ENCODE results near the gene B4GALNT1.

GRCh38 chr12:57638096-57638495 lies 5.1 kb upstream of the B4GALNT1 start:
- TF ChIP-seq CTCF (IDR thresholded peaks at IDR 0.05; ENCODE audit: low read depth, low read length, missing input control) (no peak), RAD21 (IDR thresholded peaks at IDR 0.05) (no peak), EGR1 (IDR thresholded peaks at IDR 0.05; ENCODE audit: low read depth in 2 of 2) (no peak), MAX (IDR thresholded peaks at IDR 0.05) (no peak), ATF3 (IDR thresholded peaks at IDR 0.05) (no peak), REST (IDR thresholded peaks at IDR 0.05) (no peak)

All from liver (tissue), 3 donors.